NCI-H2227 (cell line): ENCODE data around the gene SHMT1.
"Not testable (repeated sequence)": the region's sequence is repeated elsewhere in the genome, so short reads cannot be mapped to it uniquely, and the experiment has no call there.

Experiments
- DNase-seq: peaks from one replicate; lab custom pipeline; 2025; ENCODE audit not compliant: unreplicated experiment; lab: John Stamatoyannopoulos, UW

Gene SHMT1

GRCh38 chr17:18363101-18364049 is at the start of gene SHMT1:
SHMT1 (minus strand) TSS chr17:18363550; CDS start chr17:18355981, 7,569 bp downstream.
- peak; percentile 90 for DNase-seq

GRCh38 chr17:18412001-18412538 is 48.7 kb upstream of the SHMT1 start:
- DNase-seq, result not testable (repeated sequence)

- peak; percentile 45 for DNase-seq
Observed at GRCh38 chr17:18411377-18411864, 48.1 kb upstream of the SHMT1 start.

GRCh38 chr17:18410736-18411135 is 47.4 kb upstream of the SHMT1 start:
- not testable (repeated sequence) for DNase-seq

DNA sequence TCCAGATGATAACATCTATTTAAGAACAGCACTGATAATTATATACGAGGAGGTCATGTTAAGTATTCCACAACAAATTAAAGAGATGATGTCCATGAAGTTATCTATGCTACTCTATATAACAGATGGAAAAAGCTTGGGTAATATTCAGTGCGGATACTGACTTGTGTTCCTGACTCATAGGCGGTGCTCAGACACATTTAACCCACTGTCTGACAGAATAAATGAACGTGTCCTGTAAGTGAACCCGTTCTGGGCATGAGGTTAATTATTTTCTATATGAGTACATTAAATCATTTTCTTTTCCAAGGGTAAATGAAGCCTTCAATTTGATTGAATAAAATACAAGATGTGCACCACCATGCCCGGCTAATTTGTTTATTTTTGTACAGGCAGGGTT is 46.0 kb upstream of the SHMT1 start:
- DNase-seq, result not testable (repeated sequence)

DNA sequence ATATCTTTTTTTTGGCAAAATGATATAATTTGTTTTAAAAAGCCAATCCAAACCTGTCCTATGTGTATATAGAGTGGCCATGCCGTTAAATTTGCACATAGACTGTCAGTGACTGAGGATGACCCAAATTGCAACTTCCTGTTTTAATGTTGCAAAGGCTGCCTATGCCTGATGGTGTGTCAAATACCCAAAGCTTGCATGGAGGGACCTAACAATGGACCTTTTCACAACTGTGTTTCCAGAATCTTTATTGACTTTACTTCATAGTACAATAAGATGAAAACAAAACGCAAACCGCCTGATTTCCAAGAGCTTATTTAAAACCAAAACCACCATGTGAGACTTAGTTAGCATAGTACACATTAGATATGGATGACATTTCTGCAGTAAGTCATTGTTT is 45.6 kb upstream of the SHMT1 start:
- not testable (repeated sequence) for DNase-seq

DNA sequence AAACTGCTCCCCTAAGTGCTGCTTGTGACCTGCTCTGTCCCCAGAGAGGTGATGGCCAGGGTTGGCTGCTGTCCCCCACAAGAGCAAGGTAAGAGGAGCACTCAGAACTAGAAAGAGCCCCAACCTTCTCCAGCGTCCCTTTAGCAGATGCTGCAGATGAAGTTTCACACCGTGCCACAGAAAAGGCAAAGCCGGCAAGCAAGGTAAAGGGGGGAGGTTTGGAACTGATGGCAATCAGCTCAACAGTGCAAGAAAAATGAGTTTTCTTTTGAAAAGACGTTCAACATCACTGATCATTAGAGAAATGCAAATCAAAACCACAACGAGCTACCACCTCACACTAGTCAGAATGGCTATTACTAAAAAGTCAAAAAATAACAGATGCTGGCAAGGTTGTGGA is 40.3 kb upstream of the SHMT1 start:
- DNase-seq, result not testable (repeated sequence)

DNA sequence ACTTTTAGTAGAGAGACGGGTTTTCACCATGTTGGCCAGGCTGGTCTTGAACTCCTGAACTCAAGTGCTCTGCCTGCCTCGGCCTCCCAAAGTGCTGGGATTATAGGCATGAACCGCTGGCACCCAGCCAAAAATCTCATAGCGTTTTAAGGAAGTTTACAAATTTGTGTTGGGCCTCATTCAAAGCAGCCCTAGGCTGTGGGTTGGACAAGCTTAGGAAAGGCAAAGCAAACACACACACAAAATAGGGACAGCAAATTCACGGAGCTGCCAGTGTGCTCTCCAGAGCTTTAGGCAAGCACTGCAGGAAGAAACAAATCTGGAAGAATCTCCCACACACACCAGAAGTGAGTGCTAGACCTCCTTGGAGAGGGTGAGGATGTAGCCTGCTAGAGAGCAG is 39.8 kb upstream of the SHMT1 start:
- DNase-seq, result not testable (repeated sequence)

DNA sequence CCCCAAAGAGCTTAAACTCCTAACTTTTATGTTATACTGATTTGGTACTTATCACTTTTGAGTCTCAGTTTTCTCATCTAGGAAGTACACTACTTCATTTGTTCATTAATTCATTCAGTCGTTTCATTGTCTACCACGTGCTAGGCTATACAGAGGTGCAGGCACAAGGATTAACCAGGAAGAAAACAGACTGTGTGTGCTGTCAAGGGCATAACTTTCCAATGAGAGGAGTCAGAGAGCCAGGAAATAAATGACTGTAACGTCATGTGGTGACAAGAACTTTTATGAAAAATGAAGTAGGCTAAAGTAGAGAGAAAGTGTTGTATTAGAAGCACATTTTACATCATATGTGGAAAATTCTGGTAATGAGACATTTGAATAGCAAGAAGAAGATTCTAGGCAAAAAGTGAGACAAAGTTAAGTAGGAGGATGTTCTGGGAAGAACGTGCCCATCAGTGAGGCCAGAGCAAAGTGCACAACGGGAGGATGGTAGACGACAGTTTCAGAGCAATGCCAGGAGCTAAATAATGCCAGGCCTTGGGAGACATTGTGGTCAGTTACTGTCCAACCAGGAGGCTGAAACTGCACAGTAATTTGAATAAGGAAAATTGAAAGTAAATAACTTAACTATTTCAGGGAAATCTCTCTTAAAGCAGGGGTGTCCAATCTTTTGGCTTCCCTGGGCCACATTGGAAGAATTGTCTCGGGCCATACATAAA is 38.7 kb upstream of the SHMT1 start:
- not testable (repeated sequence) for DNase-seq

DNA sequence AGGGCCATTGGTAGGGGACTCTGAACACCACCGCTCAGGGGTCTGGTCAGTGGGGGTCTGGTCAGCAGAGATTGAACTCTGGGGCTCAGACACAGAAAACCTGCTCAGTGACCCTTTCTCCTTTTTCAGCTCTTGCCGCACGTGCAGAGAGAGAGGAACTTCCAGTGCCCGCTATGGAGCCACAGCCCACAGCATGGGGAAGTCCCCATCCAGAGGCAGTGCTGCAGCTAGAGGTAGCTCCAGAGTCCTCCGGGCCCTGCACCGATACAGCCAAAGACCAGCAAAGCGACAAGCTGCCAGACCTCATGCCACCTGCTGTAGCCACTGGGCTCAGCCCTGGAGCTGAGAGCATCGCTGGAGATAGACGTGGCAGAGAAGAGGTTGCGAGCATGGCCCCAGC is 25.4 kb upstream of the SHMT1 start:
- not testable (repeated sequence) for DNase-seq

GRCh38 chr17:18388266-18388665 is 24.9 kb upstream of the SHMT1 start:
- DNase-seq, result not testable (repeated sequence)

DNA sequence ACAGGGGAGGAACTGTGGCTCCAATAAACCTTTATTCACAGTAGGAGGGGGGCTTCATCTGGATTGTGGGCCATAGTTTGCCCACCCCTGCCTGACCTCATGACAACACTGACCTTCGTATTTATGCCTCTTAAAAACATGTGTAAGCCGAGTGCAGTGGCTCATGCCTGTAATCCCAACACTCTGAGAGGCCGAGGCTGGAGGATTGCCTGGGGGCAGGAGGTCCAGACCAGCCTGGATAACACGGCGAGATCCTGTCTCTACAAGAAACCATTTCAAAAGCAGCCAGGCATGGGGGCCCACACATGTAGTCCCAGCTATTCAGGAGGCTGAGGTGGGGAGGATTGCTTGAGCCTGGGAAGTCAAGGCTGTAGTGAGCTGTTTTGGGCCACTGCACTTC is 24.2 kb upstream of the SHMT1 start:
- DNase-seq, result not testable (repeated sequence)

- not testable (repeated sequence) for DNase-seq
Observed at GRCh38 chr17:18384271-18384670, 20.9 kb upstream of the SHMT1 start.

GRCh38 chr17:18383079-18383481 is 19.7 kb upstream of the SHMT1 start:
- DNase-seq, result not testable (repeated sequence)

DNA sequence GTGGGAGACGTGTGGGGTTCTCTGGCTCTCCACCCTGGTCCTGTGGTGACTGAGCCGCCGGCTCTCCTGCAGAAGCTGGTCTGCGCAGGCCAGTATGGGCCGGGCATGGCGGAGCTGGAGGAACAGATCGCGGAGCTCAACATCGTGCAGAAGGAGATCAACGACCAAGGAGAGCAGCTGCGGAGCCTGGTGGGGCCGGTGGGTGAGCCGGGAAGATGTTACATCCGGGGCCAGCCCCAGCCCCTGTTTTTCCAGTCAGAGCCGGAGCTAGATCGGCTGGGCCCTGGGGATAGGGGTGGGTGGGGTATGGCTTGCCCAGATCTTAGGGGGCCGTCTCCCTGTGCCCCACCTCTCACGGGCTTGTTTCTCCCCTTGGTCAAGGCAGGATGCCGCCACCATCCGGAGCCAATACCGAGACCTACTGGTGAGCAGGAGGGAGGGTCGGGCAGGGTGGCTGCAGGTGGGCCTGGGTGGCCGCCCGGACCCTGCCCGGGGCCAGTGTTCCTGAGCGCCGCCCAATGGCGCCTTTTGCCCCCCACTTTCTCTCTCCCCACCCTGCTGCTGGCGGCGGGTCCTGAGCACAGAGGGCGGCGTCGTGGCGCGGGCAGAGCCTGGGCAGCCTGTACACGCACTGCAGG is 19.2 kb upstream of the SHMT1 start:
- no peak for DNase-seq

GRCh38 chr17:18381953-18382245 is 18.5 kb upstream of the SHMT1 start:
- DNase-seq, result no peak

- DNase-seq, result no peak
Observed at GRCh38 chr17:18381158-18381952, 18.0 kb upstream of the SHMT1 start.

DNA sequence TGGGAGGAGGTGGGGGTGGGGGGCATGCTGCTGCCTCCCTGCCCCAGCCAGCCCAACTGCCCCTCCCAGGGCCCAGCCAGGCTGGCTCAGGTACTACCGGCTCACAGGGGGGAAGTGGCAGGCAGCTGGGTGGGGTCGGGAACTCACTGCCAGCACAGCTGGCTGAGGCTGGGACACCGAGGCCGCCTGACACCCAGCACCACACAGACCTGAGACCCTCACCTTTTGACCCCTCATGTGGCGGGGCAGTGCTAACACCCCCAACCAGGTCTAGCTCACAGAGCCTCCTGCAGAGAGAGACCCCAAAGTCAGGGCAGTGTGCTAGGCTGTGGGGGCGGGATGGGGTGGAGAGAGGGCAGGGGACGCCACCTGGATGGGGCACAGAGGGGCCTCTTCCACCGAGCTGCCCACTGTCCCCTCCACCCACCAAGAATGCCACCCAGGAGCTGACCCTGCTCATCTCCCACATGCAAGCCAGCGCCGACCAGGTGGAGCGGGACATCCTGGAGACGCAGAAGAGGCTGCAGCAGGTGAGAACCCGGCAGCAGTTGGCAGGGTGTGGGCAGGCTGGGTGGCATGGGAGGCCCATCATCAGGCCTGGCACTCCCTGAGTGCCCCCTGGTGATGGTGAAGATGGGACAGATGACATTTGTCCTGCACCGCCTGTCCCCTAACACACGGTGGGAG is 17.3 kb upstream of the SHMT1 start:
- DNase-seq, result no peak

- DNase-seq, result no peak
Observed at GRCh38 chr17:18379246-18380146, 16.1 kb upstream of the SHMT1 start.
